ENCODE data around the gene FUOM. TPM values are rescaled to one million over a fixed set of nuclear protein-coding genes. Genes with fewer than 3 reads are reported as not detected.
A peak's percentile ranks its signal among the peaks of the same experiment; 100 is the strongest.
"Not testable (repeated sequence)": the region's sequence is repeated elsewhere in the genome, so short reads cannot be mapped to it uniquely, and the experiment has no call there.

The FUOM gene
- total RNA-seq, 1 experiment from 2014 or later, result 16.0 TPM

GRCh38 chr10:133324857-133325260 is 33.0 kb downstream of the FUOM start:
- Histone ChIP-seq H3K27me3 (replicated peaks; ENCODE audit: insufficient read depth, low read depth, low read length, poor library complexity) (peaks cover 15% of the 10 kb centered on the region), H3K27ac (ENCODE audit: low read depth, low read length, poor library complexity, severe bottlenecking) (no peak overlapping the region), H3K9me3 (ENCODE audit: low read depth, low read length, poor library complexity, severe bottlenecking) (no peaks in the 10 kb centered on the region), H3K4me1 (ENCODE audit: insufficient read depth, low read length, poor library complexity, severe bottlenecking) (peaks cover 15% of the 10 kb centered on the region), H3K4me3 (ENCODE audit: low read depth, low read length, poor library complexity, severe bottlenecking) (peak overlapping the region; percentile 56), H3K36me3 (ENCODE audit: insufficient read depth, low read length, poor library complexity, severe bottlenecking) (no peaks in the 10 kb centered on the region)
- intact Hi-C loops (cut with micrococcal nuclease; ENCODE audit: unreplicated experiment), result loop anchor here (5.0 kb wide), 1 partner anchor 197 kb away; no protein-coding TSS in a partner anchor
- ChIA-PET POLR2A (ENCODE audit: low non-redundant PET) (no interaction called here), CTCF (interaction anchor here (0.6 kb wide), 1 partner anchor 47 kb away, joined by 3 read pairs; no protein-coding TSS in a partner anchor)
- TF ChIP-seq CTCF (conservative IDR thresholded peaks at IDR 0.05; ENCODE audit: low read depth, low read length), result no peak
- no TSS peak for BruUV-seq (replicated peaks)
- no peak for DNase-seq (ENCODE audit: low spot score)

- Histone ChIP-seq H3K27ac (ENCODE audit: low read depth, low read length, poor library complexity, severe bottlenecking) (no peak overlapping the region), H3K4me3 (ENCODE audit: low read depth, low read length, poor library complexity, severe bottlenecking) (peak overlapping the region; percentile 26), H3K9me3 (ENCODE audit: low read depth, low read length, poor library complexity, severe bottlenecking) (no peaks in the 10 kb centered on the region), H3K36me3 (ENCODE audit: insufficient read depth, low read length, poor library complexity, severe bottlenecking) (no peaks in the 10 kb centered on the region), H3K27me3 (replicated peaks; ENCODE audit: insufficient read depth, low read depth, low read length, poor library complexity) (peaks cover 15% of the 10 kb centered on the region), H3K4me1 (ENCODE audit: insufficient read depth, low read length, poor library complexity, severe bottlenecking) (peaks cover 11% of the 10 kb centered on the region)
- ChIA-PET CTCF (interaction anchor here (0.6 kb wide), 2 partner anchors 37 to 47 kb away, joined by 3 to 4 read pairs; no protein-coding TSS in a partner anchor), POLR2A (ENCODE audit: low non-redundant PET) (no interaction called here)
- intact Hi-C loops (cut with micrococcal nuclease; ENCODE audit: unreplicated experiment), result no loop called here
- DNase-seq (ENCODE audit: low spot score), result peak; percentile 67
- no TSS peak for BruUV-seq (replicated peaks)
- TF ChIP-seq EZH2 (IDR thresholded peaks at IDR 0.05; ENCODE audit: borderline replicate concordance, low read depth, low read length, poor library complexity, severe bottlenecking) (no peak), CTCF (conservative IDR thresholded peaks at IDR 0.05; ENCODE audit: low read depth, low read length) (no peak)
Measured at GRCh38 chr10:133324198-133324792, 33.5 kb downstream of the FUOM start.

- intact Hi-C loops (cut with micrococcal nuclease; ENCODE audit: unreplicated experiment); H3K36me3 ChIP-seq (ENCODE audit: insufficient read depth, low read length, poor library complexity, severe bottlenecking); BruUV-seq (replicated peaks); DNase-seq (ENCODE audit: low spot score); H3K4me3 ChIP-seq (ENCODE audit: low read depth, low read length, poor library complexity, severe bottlenecking); CTCF ChIA-PET; H3K4me1 ChIP-seq (ENCODE audit: insufficient read depth, low read length, poor library complexity, severe bottlenecking); H3K27ac ChIP-seq (ENCODE audit: low read depth, low read length, poor library complexity, severe bottlenecking); H3K9me3 ChIP-seq (ENCODE audit: low read depth, low read length, poor library complexity, severe bottlenecking); POLR2A ChIA-PET (ENCODE audit: low non-redundant PET): not testable (repeated sequence)
- peaks cover 15% of the 10 kb centered on the region for H3K27me3 ChIP-seq (replicated peaks; ENCODE audit: insufficient read depth, low read depth, low read length, poor library complexity)
Measured at GRCh38 chr10:133322064-133322709, 35.6 kb downstream of the FUOM start.

- intact Hi-C loops (cut with micrococcal nuclease; ENCODE audit: unreplicated experiment); H3K4me3 ChIP-seq (ENCODE audit: low read depth, low read length, poor library complexity, severe bottlenecking); H3K27me3 ChIP-seq (replicated peaks; ENCODE audit: insufficient read depth, low read depth, low read length, poor library complexity); H3K9me3 ChIP-seq (ENCODE audit: low read depth, low read length, poor library complexity, severe bottlenecking); POLR2A ChIA-PET (ENCODE audit: low non-redundant PET); CTCF ChIA-PET; H3K4me1 ChIP-seq (ENCODE audit: insufficient read depth, low read length, poor library complexity, severe bottlenecking); H3K36me3 ChIP-seq (ENCODE audit: insufficient read depth, low read length, poor library complexity, severe bottlenecking); DNase-seq (ENCODE audit: low spot score); H3K27ac ChIP-seq (ENCODE audit: low read depth, low read length, poor library complexity, severe bottlenecking); BruUV-seq (replicated peaks): not testable (repeated sequence)
Measured at GRCh38 chr10:133320852-133321422, 36.9 kb downstream of the FUOM start.

Measured in A673 (cell line).